ENCODE measurements around the gene XK. TPM values are rescaled to one million over a fixed set of nuclear protein-coding genes. Genes with fewer than 3 reads are reported as not detected.
A peak's percentile ranks its signal among the peaks of the same experiment; 100 is the strongest.

Gene XK
- total and polyA plus RNA-seq, 10 of the 15 experiments (the other 5 are each of a cell fraction or from before 2014, with no cell fraction given) = not detected

GRCh38 chrX:37776987-37777325, 91.4 kb downstream of the XK start:
- POLR2A ChIA-PET = interaction anchor here (0.8 to 3.1 kb wide), 7 partner anchors 9 to 48 kb away, joined by 3 to 21 read pairs (median 4); no protein-coding TSS in a partner anchor
- Histone ChIP-seq H3K27me3 (replicated peaks in 1 of 2; ENCODE audit: control insufficient read depth in 2 of 2, insufficient read depth in 2 of 2, low read length in 1 of 2) (no peaks in the 10 kb centered on the region), H3K4me3 (peak overlapping the region; percentile 23; the same call in 1 of the 2 replicates), H3K4me1 (ENCODE audit: control insufficient read depth, insufficient read depth, low read length) (peaks cover 22% of the 10 kb centered on the region), H2AFZ (ENCODE audit: control insufficient read depth, low read depth, low read length) (no peak overlapping the region), H3K36me3 (ENCODE audit: control insufficient read depth in 2 of 2, insufficient read depth in 2 of 2, low read length in 1 of 2) (no peaks in the 10 kb centered on the region), H3K9me3 (replicated peaks; ENCODE audit: control insufficient read depth, insufficient read depth, low read length) (no peaks in the 10 kb centered on the region), H3K27ac (ENCODE audit: control insufficient read depth, insufficient read depth) (peak overlapping the region; percentile 52), H4K20me1 (ENCODE audit: control insufficient read depth, insufficient read depth) (no peaks in the 10 kb centered on the region), H3K79me2 (ENCODE audit: control insufficient read depth, insufficient read depth, low read length) (peaks cover 19% of the 10 kb centered on the region), H3K9ac (ENCODE audit: control insufficient read depth, insufficient read depth, low read length) (no peak overlapping the region), H3K4me2 (ENCODE audit: control insufficient read depth, insufficient read depth) (peak overlapping the region; percentile 78; the same call in 1 of the 2 replicates)
- DNase-seq (ENCODE audit: low read depth, low spot score) (no peak), FAIRE-seq (no peak), ATAC-seq (peak; percentile 64)
- 0% methylated on average over 2 of the region's 2 CpGs for WGBS (ENCODE audit: insufficient coverage, insufficient replicate concordance, low lambda C conversion rate, missing lambda C conversion rate)
- RAD21 ChIA-PET (ENCODE audit: unreplicated experiment) = interaction anchor here (0.7 to 14.7 kb wide), 11 partner anchors 8 to 47 kb away, joined by 3 to 183 read pairs (median 6); no protein-coding TSS in a partner anchor
- SMC1A ChIA-PET (ENCODE audit: uncharacterized antibody, unreplicated experiment) = interaction anchor here (0.5 to 15.2 kb wide), 16 partner anchors 8 to 512 kb away, joined by 3 to 157 read pairs (median 6); no protein-coding TSS in a partner anchor
- in situ Hi-C loops (cut with MboI) = no loop called here
- CTCF ChIA-PET = interaction anchor here (0.7 to 4.4 kb wide), 9 partner anchors 8 to 47 kb away, joined by 3 to 41 read pairs (median 5); no protein-coding TSS in a partner anchor
- intact Hi-C loops (cut with micrococcal nuclease; ENCODE audit: unreplicated experiment) = loop anchor here (2.0 kb wide), 1 partner anchor 30 kb away; no protein-coding TSS in a partner anchor
- no TSS peak for BruUV-seq (replicated peaks)
- TF ChIP-seq EP300 (IDR thresholded peaks at IDR 0.05; ENCODE audit: borderline replicate concordance in 1 of 2, control insufficient read depth in 1 of 2, low read depth in 2 of 2, low read length in 2 of 2) = peak; percentile 54 to 55; a peak in 3 of 4 replicates
- peak; percentile 52; the same call in 1 of the 2 replicates for TF ChIP-seq RAD51 (IDR thresholded peaks at IDR 0.05)
- no peak for TF ChIP-seq ZNF592 (IDR thresholded peaks at IDR 0.05)
- TF ChIP-seq MLLT1 (IDR thresholded peaks at IDR 0.05) = 0 out of 2 replicates have a peak, but pooled peaks have one; percentile 24
- TF ChIP-seq BHLHE40 (IDR thresholded peaks at IDR 0.05; ENCODE audit: borderline replicate concordance in 1 of 2, low read depth in 2 of 2, low read length in 1 of 2) = peak; percentile 74 to 82
- TF ChIP-seq MTA2 (IDR thresholded peaks at IDR 0.05; ENCODE audit: low read depth) = peak; percentile 93
- 0 out of 2 replicates have a peak, but pooled peaks have one; percentile 10 for TF ChIP-seq IKZF1 (conservative IDR thresholded peaks at IDR 0.05)
- no peak for TF ChIP-seq ZNF207 (IDR thresholded peaks at IDR 0.05; ENCODE audit: borderline replicate concordance)
- TF ChIP-seq RUNX3 (IDR thresholded peaks at IDR 0.05; ENCODE audit: low read length) = peak; percentile 32; the same call in 1 of the 2 replicates
- TF ChIP-seq STAT3 (IDR thresholded peaks at IDR 0.05; ENCODE audit: low read depth, low read length) = no peak
- TF ChIP-seq SKIL (IDR thresholded peaks at IDR 0.05; ENCODE audit: low read depth, poor library complexity, severe bottlenecking) = no peak
- no peak for TF ChIP-seq PBX3 (IDR thresholded peaks at IDR 0.05; ENCODE audit: insufficient replicate concordance, low read depth, low read length)
